Retinal pigment epithelial cell (primary cell): Measurements from ENCODE around the gene DAZAP1.
A peak's percentile ranks its signal among the peaks of the same experiment; 100 is the strongest.

Experiments used
- DNase-seq: peaks from one replicate; pipeline ENCODE4 v3.0.0-alpha.2; 2010; ENCODE audit warnings: low read depth
- H3K4me3 ChIP-seq: 2 replicates; pipeline ENCODE4 v1.5.1; 2011; ENCODE audit warnings: mild to moderate bottlenecking, low read length, control low read depth, moderate library complexity
- TF ChIP-seq, protein P1 (sequence below): conservative IDR thresholded peaks from 2 replicates; pipeline ENCODE4 v1.5.1; 2011; ENCODE audit warnings: low read depth, low read length, control low read depth, inconsistent platforms

DAZAP1 gene

DNA sequence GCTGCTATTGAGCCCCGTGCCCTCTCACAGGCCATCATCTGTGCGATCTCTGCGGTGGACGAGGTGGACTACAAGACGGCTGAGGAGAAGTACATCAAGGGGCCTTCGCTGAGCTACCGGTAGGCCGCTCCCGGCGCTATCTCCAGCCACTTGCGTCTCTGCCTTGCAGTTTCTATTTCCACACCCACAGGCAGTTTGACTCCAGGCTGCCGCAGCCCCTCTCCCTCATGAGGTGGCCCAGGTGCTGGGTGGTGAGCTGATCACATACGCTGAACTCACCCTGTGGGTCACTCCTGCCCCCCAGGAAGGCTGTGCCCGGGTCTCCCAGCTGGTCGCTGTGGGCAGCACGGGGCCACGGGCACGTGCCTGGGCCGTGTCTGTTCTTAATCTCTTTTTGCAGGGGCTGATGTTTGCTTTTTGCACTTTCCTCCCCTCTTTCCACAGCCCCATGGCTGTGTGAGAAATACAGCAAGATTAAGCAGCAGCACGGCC is 34.3 kb upstream of the DAZAP1 start:
- H3K4me3 ChIP-seq, result no peak overlapping the region
- TF ChIP-seq, protein P1, sequence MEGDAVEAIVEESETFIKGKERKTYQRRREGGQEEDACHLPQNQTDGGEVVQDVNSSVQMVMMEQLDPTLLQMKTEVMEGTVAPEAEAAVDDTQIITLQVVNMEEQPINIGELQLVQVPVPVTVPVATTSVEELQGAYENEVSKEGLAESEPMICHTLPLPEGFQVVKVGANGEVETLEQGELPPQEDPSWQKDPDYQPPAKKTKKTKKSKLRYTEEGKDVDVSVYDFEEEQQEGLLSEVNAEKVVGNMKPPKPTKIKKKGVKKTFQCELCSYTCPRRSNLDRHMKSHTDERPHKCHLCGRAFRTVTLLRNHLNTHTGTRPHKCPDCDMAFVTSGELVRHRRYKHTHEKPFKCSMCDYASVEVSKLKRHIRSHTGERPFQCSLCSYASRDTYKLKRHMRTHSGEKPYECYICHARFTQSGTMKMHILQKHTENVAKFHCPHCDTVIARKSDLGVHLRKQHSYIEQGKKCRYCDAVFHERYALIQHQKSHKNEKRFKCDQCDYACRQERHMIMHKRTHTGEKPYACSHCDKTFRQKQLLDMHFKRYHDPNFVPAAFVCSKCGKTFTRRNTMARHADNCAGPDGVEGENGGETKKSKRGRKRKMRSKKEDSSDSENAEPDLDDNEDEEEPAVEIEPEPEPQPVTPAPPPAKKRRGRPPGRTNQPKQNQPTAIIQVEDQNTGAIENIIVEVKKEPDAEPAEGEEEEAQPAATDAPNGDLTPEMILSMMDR, result no peak
- no peak for DNase-seq

DNA sequence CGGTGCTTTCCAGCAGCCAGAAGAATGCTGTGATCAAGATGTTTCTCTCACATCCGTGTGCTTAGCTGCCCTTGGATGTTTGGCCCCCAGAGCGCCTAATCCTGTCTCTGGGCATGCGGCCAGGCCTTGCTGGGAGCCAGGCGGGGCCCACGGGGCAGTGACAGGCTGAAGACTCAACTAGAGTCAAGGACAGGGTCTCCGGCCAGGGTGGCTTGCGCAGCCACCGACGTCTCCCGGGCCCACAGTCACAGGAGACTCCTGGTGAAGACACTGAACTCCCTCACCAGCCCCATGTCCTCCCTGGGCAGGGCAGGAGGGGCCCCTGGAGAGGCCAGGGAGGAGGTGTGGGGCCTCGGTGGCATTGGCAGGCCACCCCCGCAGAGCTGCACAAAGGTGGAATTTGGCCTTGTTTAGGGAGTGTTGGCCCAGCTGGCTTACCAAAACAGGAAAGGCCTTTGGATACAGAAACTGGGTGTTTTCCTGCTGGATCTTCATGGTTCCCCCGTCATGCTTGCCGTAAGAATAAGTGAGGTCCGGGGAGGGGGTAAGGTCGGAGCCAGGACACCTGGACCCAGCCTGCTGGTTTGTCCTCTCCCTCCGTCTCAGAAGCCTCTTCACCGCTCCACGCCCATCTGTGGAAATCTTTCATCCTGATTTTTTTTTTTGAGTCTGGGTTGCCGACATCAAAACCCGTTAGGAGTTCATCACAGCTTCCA is 33.7 kb upstream of the DAZAP1 start:
- TF ChIP-seq, protein P1, result no peak
- DNase-seq, result peak; percentile 86
- no peak overlapping the region for H3K4me3 ChIP-seq

DNA sequence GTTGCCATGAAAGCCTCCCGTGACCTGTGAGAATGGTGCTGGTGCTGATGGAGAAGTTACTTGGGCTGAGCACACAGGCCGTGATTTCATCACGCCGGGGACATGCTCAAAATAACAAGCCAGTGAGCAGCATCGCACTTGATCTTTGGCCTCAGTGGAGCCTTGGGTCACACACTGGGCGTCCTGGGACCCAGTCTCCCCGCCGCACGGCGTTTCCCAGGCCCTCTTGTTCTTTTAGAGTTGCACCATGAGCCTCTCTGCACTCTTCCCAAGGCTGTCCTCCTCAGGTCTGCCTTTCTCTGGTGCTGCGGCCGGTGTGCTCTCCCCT is 33.2 kb upstream of the DAZAP1 start:
- H3K4me3 ChIP-seq, result no peak overlapping the region
- no peak for DNase-seq
- TF ChIP-seq, protein P1, result no peak

DNA sequence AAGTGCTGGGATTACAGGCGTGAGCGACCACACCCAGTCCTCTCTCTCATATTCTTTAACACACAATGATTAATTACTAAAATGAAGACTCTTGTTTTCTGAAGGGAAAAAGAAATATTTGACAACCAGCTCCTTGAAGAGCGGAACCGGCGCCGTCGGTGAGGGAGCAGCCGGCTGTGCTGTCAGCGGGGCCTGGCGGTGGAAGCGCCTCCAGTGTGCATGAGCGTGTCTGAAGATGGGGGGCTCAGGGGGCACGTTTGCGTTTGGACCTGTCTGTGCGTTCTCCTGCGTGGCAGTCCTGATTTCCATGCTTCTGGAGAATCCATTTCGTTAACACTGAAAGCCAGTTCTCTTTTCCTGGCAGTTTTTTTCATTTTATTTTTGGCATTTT is 31.0 kb upstream of the DAZAP1 start:
- no peak overlapping the region for H3K4me3 ChIP-seq
- no peak for DNase-seq
- TF ChIP-seq, protein P1, result no peak

DNA sequence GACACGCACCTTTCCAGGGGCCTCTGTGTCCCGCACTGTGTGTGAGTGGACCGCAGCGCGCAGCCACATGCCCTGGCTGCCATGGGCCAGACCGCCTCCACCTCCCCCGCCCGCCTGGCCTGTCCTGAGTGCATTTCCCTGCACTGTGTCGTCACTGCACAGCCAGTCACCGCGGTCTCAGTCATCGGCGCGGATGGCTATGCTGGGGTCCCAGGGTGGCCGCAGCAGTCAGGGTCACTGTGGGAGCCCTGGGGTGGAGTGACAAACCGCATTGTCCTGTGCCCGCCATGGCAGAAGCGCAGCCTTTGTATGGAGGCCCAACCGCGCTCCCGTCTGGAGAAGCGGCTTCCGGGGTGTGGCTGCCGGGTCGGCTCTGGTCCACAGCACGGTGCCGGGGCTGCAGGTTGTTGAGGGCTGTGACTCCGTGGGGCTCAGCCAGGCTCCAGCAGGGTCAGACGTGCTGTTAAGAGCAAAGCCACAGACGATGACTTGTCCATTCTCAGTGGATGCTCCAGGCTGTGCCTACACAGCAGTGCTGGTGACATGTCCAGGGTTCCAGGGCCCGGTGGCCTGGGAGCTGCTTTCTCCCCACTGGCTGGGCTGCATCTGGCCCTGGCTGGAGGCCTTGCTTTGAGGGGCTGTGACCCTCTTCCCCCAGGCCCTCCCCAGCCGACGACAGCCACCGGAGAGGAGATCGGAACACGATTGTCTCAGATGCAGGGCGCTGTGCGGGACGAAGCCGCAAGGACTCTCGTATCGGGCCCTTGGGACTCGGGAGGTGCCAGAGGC is 30.0 kb upstream of the DAZAP1 start:
- no peak for DNase-seq
- TF ChIP-seq, protein P1, result no peak
- H3K4me3 ChIP-seq, result no peak overlapping the region

DNA sequence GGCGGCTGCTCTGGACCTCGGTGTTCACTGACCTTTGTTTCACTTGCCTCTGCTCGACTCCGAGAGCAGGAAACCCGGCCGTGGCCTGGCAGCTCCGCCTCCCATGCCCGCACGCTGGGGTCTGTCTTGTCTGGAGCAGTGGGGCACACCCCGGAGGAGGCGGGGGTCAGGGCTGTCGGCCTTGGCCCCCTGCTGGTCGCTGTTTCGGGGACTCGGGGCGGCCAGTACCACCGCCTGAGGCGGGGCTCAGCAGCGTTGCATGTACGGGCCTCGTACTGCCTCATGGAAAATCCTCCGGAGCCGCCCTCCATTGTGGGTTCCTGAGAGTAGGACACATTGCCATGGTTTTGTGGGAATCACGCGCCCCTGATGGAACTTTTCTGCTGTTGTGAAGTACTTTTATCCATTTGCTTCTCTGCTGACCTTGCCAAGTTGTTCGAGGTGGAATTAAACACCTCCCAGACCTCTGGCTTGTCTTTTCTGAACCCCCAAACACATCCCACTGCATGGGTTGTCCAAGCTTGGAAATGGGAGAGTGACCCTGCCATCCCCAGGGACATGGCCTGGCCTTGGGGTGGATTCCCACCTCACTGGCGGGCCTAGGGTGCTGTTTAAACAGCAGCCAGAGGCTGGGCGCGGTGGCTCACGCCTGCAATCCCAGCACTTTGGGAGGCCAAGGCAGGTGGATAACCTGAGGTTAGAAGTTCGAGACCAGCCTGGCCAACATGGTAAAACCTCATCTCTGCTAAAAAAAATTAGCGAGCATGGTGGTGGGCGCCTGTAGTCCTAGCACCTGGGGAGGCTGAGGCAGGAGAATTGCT is 29.2 kb upstream of the DAZAP1 start:
- TF ChIP-seq, protein P1, result peak; percentile 10
- no peak overlapping the region for H3K4me3 ChIP-seq
- DNase-seq, result no peak
